ENCODE results near the gene P2RX6. TPM values are rescaled to one million over a fixed set of nuclear protein-coding genes. Genes with fewer than 3 reads are reported as not detected.
A peak's percentile ranks its signal among the peaks of the same experiment; 100 is the strongest.

Gene P2RX6
- total RNA-seq, 2 experiments from 2014 or later = 0.22 to 0.25 TPM

- POLR2A ChIA-PET = interaction anchor here (1.1 kb wide), 1 partner anchor 33 kb away, joined by 4 read pairs; no protein-coding TSS in a partner anchor
These were observed 52.3 kb downstream of the P2RX6 start for GRCh38 chr22:21067075-21067900.

GRCh38 chr22:21067901-21068680 lies 53.1 kb downstream of the P2RX6 start:
- peak; percentile 18 for DNase-seq
- H3K36me3 Mint-ChIP-seq (ENCODE audit: low read depth) = no peaks in the 10 kb centered on the region
- no peak overlapping the region for H3K27ac Mint-ChIP-seq
- intact Hi-C loops (cut with micrococcal nuclease) = no loop called here
- H3K9me3 Mint-ChIP-seq = no peaks in the 10 kb centered on the region
- CTCF ChIA-PET = no interaction called here
- H3K4me3 Mint-ChIP-seq = no peak overlapping the region
- no peaks in the 10 kb centered on the region for H3K27me3 Mint-ChIP-seq
- ATAC-seq = peak; percentile 20
- POLR2A ChIA-PET = interaction anchor here (1.1 kb wide), 1 partner anchor 32 kb away, joined by 4 read pairs; no protein-coding TSS in a partner anchor
- no peak for TF ChIP-seq CTCF (IDR thresholded peaks at IDR 0.05)
- H3K4me1 Mint-ChIP-seq (ENCODE audit: low read depth) = peaks cover 5% of the 10 kb centered on the region

More at GRCh38 chr22:21067075-21067900, 52.3 kb downstream of the P2RX6 start:
- H3K4me1 Mint-ChIP-seq (ENCODE audit: low read depth) = peaks cover 5% of the 10 kb centered on the region
- no peak overlapping the region for H3K27ac Mint-ChIP-seq
- DNase-seq = no peak
- H3K36me3 Mint-ChIP-seq (ENCODE audit: low read depth) = no peaks in the 10 kb centered on the region
- CTCF ChIA-PET = no interaction called here
- TF ChIP-seq CTCF (IDR thresholded peaks at IDR 0.05) = no peak
- no peaks in the 10 kb centered on the region for H3K9me3 Mint-ChIP-seq
- intact Hi-C loops (cut with micrococcal nuclease) = no loop called here
- H3K27me3 Mint-ChIP-seq = no peaks in the 10 kb centered on the region
- H3K4me3 Mint-ChIP-seq = no peak overlapping the region
- ATAC-seq = no peak

GRCh38 chr22:21068681-21069276 lies 53.8 kb downstream of the P2RX6 start:
- TF ChIP-seq CTCF (IDR thresholded peaks at IDR 0.05) = no peak
- Mint-ChIP-seq H3K27me3 (no peaks in the 10 kb centered on the region), H3K4me3 (no peak overlapping the region), H3K9me3 (no peaks in the 10 kb centered on the region), H3K36me3 (ENCODE audit: low read depth) (no peaks in the 10 kb centered on the region), H3K27ac (no peak overlapping the region), H3K4me1 (ENCODE audit: low read depth) (peaks cover 5% of the 10 kb centered on the region)
- ATAC-seq = no peak
- ChIA-PET POLR2A (interaction anchor here (1.1 kb wide), 1 partner anchor 31 kb away, joined by 4 read pairs; no protein-coding TSS in a partner anchor), CTCF (no interaction called here)
- intact Hi-C loops (cut with micrococcal nuclease) = no loop called here
- no peak for DNase-seq

GRCh38 chr22:21069375-21069774 lies 54.4 kb downstream of the P2RX6 start:
- Mint-ChIP-seq H3K4me3 (no peak overlapping the region), H3K27ac (no peak overlapping the region), H3K27me3 (no peaks in the 10 kb centered on the region), H3K36me3 (ENCODE audit: low read depth) (no peaks in the 10 kb centered on the region), H3K9me3 (no peaks in the 10 kb centered on the region), H3K4me1 (ENCODE audit: low read depth) (peaks cover 5% of the 10 kb centered on the region)
- DNase-seq (no peak), ATAC-seq (no peak)
- intact Hi-C loops (cut with micrococcal nuclease) = no loop called here
- ChIA-PET CTCF (no interaction called here), POLR2A (no interaction called here)
- TF ChIP-seq CTCF (IDR thresholded peaks at IDR 0.05) = no peak

All from activated CD8-positive, alpha-beta T cell treated with anti-CD3 and anti-CD28 coated beads for 36 hours (primary cell).